ENCODE results near the gene FAM174B.

FAM174B gene

GRCh38 chr15:92619145-92620101 lies 36.2 kb downstream of the FAM174B start:
- DNase-seq (ENCODE audit: low spot score), result no peak
- no peak for TF ChIP-seq CTCF (IDR thresholded peaks at IDR 0.05; ENCODE audit: extremely low read depth, missing control alignments)

- no peak for TF ChIP-seq CTCF (IDR thresholded peaks at IDR 0.05; ENCODE audit: extremely low read depth, missing control alignments)
- DNase-seq (ENCODE audit: low spot score), result no peak
Observed at GRCh38 chr15:92617549-92618520, 37.7 kb downstream of the FAM174B start.

- DNase-seq (ENCODE audit: low spot score), result no peak
- no peak for TF ChIP-seq CTCF (IDR thresholded peaks at IDR 0.05; ENCODE audit: extremely low read depth, missing control alignments)
Observed at GRCh38 chr15:92616621-92617548, 38.7 kb downstream of the FAM174B start.

GRCh38 chr15:92614791-92615785 lies 40.5 kb downstream of the FAM174B start:
- TF ChIP-seq CTCF (IDR thresholded peaks at IDR 0.05; ENCODE audit: extremely low read depth, missing control alignments), result no peak

GRCh38 chr15:92614301-92614700 lies 41.3 kb downstream of the FAM174B start:
- no peak for TF ChIP-seq CTCF (IDR thresholded peaks at IDR 0.05; ENCODE audit: extremely low read depth, missing control alignments)
- no peak for DNase-seq (ENCODE audit: low spot score)

More at GRCh38 chr15:92614791-92615785, 40.5 kb downstream of the FAM174B start:
- DNase-seq (ENCODE audit: low spot score), result no peak

GRCh38 chr15:92613841-92614240 lies 41.7 kb downstream of the FAM174B start:
- no peak for TF ChIP-seq CTCF (IDR thresholded peaks at IDR 0.05; ENCODE audit: extremely low read depth, missing control alignments)
- DNase-seq (ENCODE audit: low spot score), result no peak

Measured in GM20000 (cell line).